PC-9 (cell line): ENCODE data around the gene PPM1N.

ENCODE experiments used
- EZH2 ChIP-seq: fragments of 200-600 bp; sonication (generic); IDR thresholded peaks from 2 replicates; pipeline ENCODE4 v1.8.0; 2017; ENCODE audit warnings: antibody characterized with exemption, low read depth
- TF ChIP-seq, protein P1 (sequence below): fragments of 200-600 bp; sonication (generic); conservative IDR thresholded peaks from 2 replicates; pipeline ENCODE4 v1.6.1; 2017; ENCODE audit warnings: mixed run types, antibody characterized with exemption, mild to moderate bottlenecking, moderate library complexity

DNA sequence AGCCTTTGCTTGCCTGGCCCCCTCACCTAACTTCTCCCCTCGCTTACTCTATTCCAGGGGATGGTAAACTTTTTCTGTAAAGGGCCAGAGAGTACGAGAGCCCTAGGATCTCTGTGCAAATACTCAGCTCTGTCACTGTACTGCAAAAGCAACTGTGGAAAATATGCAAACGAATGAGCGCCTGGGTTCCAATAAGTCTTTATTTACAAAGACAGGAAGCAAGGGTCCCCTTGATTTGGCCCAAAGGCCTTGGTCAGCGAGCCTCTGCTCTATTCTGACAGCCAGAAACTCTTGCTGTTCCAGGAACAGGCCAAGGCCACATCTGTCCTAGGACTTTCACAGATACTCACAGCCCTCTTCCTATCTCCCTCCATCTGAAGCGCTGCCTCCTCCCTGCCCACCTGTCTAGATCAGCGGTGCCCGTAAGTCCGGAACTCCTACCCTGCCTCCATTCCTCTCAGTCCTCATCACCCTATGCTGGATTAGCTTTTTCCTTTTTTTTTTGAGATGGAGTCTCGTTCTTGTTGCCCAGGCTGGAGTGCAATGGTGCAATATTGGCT lies 49.0 kb downstream of the PPM1N start:
- TF ChIP-seq, protein P1, sequence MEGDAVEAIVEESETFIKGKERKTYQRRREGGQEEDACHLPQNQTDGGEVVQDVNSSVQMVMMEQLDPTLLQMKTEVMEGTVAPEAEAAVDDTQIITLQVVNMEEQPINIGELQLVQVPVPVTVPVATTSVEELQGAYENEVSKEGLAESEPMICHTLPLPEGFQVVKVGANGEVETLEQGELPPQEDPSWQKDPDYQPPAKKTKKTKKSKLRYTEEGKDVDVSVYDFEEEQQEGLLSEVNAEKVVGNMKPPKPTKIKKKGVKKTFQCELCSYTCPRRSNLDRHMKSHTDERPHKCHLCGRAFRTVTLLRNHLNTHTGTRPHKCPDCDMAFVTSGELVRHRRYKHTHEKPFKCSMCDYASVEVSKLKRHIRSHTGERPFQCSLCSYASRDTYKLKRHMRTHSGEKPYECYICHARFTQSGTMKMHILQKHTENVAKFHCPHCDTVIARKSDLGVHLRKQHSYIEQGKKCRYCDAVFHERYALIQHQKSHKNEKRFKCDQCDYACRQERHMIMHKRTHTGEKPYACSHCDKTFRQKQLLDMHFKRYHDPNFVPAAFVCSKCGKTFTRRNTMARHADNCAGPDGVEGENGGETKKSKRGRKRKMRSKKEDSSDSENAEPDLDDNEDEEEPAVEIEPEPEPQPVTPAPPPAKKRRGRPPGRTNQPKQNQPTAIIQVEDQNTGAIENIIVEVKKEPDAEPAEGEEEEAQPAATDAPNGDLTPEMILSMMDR: no peak
- TF ChIP-seq EZH2: no peak
